ENCODE measurements around the gene ATP2B3.

The ATP2B3 gene

DNA sequence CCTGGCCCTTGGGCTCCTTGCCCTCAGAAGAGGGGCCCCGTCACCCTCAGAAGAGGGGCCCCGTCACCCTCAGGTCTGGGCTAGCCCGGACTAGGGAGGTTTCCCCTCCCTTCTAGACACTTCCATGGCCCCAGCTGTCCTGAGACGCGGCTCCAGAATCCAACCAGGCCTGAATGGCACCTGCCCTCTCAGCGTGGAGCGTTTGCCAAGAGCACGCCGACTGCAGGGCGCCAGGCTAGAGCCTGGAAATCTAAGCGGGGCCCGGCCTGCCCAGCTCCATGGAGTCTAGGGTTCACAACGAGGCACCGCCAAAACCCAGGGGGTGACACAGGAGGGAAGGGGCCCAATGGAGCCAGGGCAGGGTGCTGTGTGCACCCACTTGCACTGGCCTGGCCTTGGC lies 7.8 kb upstream of the ATP2B3 start:
- DNase-seq (ENCODE audit: low read depth) = no peak

DNA sequence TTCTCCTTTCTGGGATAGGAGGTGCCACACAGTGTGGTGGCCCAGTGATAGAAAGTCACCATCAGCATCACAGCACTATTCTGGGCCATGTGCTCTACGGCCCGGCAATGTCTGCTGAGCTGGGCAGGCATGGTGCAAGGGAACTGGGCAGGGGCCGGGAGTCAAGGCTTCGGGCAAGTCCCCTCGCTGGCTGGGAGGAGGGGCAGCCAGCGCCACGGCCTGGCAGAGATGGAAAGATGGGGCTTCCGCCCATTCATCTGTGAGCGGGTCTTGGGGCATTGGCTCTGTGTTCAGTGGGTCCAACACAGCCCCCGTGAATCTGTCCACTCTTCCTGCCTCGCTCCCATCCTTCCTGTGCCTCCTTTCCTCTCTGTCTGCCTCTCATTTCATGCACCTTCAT lies 7.1 kb upstream of the ATP2B3 start:
- no peak for DNase-seq (ENCODE audit: low read depth)

- no peak for DNase-seq (ENCODE audit: low read depth)
Observed at GRCh38 chrX:153511784-153512500, 5.5 kb upstream of the ATP2B3 start.

DNA sequence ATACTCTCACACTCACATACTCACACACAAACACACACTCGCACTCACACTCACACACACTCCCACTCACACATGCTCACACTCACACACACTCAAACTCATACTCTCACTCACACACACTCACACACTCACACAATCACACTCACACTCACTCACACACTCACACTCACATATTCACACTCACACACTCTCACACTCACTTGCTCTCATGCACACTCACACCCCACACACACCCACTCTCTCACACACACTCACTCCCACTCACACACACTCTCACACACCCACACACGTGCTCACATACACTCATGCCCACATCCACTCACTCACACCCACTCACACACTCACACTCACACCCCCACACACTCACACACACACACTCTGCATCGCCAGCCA lies 4.9 kb upstream of the ATP2B3 start:
- no peak for DNase-seq (ENCODE audit: low read depth)

GRCh38 chrX:153513265-153513664 lies 4.2 kb upstream of the ATP2B3 start:
- DNase-seq (ENCODE audit: low read depth) = no peak

GRCh38 chrX:153514259-153514658 lies 3.2 kb upstream of the ATP2B3 start:
- no peak for DNase-seq (ENCODE audit: low read depth)

DNA sequence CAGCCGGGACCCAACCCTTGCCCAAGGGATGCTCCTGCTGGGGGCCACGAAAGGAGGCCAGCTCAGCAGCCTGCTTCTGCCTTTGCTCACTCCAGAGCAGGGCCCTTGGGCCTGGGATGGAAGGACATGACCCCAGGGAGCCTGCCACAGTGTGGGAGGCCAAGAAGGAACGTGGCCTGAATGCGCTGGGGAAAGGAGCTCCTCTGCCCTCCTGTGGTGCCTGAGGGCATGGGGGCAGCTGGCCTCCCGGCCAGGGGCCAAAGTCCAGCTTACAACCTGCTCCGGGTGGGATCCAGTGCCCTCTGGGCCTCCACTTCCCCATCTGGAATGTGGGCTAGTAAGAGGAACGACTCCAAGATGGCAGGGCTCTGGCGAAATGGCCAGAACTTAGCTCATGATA lies 2.0 kb upstream of the ATP2B3 start:
- no peak for DNase-seq (ENCODE audit: low read depth)

DNA sequence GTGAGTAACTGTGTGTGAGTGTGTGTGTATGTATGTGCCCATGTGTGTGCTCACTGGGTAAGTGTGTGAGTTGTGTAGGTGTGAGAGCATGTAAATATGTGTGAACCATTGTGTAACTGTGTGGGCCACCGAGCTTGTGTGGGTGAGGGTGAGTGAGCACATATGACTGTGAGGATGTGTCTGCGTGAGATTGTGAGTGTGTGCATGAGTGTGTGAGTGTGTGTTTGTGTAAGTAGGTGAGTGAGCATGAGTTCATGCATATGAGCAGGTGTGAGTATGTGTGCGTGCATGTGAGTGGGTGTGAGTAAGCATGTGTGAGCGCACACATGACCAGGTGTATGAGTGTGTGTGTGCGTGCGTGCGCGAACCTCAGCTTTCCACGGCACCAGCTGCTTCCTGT lies 1.4 kb upstream of the ATP2B3 start:
- no peak for DNase-seq (ENCODE audit: low read depth)

DNA sequence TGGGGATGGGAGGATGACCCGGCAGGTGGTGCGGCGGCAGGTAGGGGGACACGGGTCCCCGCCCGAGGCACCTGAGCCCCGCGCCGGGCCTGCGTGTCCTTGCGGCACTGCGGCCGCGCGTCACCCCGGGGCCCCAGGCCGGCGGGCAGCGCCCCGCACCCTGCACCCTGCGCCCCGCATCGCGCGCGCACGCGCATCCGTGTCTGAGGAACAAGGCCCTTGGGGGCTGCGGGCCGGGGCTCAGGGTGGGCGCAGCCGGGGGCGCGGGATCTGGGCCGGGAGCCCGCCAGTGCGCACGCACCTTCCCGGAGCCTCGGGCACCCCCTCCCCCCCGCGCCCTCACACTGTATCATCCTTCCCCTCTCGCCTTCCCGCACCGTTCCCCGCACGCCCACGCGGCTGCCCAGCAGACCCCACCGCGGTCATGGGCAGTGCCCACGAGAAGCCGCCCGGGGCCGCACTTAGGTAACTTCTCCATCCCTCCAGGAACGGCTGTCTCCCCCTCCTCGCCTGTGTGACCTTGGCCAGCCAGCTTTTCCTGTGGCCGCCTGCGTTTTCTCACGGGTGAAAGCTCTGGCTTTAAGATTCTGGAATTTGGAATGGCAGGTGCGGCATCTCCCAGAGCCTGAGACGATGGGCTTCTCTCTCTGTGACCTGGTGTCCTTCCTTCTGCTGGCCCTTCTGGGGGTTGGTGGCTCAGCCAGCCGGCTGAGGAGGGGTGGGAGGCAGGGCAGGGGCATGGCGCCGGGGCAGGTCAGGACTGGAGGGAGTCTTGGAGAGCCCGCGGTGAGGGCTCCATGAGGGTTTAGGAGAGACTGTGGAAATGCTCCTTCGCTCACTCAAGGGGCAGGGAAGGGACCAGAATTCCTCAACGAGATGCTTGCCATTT lies 748 bp downstream of the ATP2B3 start:
- DNase-seq (ENCODE audit: low read depth) = no peak

DNA sequence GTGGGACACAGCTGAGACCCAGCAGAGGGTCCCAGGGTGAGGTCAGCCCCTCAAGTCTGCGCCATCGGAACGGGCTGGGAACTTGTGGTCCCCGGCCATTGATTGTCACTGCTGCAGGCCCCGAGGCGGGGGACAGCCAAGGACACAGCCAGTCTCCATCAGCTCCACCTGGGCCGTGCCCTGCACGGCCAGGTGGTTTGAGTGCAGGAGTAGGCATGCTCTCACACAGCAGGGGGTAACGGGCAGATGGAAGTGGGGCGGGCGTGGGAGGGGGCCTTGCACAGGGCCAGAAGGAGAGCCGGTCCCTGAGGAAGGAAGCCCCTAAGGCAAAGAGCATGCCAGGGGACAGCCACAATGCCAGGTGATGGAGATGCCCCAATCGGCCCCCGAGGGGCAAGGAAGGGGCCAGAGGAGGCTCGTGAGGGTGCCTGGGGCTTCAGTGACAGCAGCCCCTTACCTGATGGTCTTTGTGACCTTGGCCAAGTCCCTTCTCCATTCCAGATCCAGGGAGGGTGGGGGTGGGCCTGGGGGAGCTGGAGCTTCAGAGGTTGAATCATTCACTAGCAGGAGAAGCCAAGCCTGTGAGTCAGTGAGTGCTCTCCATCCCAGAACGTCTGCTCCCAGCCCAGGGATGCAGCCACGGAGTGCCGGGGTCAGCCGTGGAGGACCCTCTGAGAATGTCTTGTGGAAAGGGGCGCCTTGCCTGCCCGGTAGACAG lies 2.3 kb downstream of the ATP2B3 start:
- DNase-seq (ENCODE audit: low read depth) = no peak

DNA sequence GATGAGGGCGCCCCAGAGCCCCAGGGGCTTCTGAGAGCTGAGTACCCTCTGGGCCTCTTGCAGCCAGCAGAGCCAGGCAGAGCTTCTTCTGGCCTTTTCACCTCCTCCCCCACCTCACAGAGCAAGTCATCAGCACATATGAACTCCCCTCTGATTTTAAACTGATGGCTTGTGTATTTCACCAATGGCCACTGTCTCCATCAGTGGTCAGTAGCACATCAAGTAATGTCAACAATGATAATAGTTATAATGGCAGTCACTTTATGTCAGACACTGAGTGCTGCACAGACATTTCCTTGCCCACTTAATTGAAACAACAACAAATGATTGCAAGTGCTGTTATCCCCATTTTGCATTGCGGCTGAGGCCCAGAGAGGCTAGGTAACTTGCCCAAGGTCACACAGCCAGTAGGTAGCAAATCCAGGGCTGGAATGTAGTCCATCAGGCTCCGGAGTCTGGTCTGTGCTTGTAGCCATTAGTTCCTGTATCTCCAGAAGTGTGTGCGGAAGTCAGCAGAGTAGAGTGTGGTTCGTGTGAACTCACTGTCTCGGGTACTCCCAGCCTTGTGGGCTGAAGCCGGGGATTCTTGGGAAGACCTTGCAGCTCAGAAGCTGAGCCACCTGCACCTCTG lies 3.0 kb downstream of the ATP2B3 start:
- DNase-seq (ENCODE audit: low read depth) = no peak

- DNase-seq (ENCODE audit: low read depth) = no peak
Observed at GRCh38 chrX:153521034-153521433, 3.6 kb downstream of the ATP2B3 start.

DNA sequence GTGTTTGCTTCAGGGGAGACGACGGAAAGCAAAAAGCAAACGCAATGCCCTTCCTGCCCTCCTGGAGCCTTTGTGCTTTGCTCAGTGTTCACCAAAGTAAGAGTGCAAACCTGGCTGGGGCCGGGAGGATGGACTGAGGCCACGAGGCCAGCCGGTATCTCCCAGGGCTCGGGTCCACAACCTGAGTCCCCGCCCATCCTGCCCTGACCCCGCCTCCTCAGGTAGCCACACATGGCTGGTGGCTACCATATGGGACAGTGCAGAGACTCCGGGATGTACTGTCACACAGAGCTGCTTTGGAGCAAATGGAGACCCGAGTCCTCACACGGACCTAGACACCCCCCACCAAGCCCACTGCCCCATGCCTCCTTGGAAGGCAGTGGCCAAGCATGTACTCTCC lies 4.8 kb downstream of the ATP2B3 start:
- no peak for DNase-seq (ENCODE audit: low read depth)

DNA sequence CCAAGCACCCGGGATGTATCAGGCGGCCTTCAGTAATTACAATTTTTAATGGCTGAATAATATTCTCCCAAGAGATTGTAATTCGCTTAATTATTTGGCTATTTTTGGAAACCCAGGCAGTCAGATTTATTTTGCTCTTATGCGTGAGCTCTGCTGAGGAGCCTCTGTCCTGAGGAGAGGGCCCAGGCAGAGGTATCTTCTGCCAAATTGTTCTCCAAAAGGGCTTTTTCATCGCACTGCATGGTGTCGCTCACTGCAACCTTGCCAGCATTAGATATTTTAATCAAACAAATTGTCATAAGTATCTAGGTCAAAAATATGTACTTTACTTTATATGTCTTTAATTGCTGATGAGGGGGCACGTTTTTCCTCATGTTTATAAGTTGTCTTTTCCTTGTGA lies 5.8 kb downstream of the ATP2B3 start:
- no peak for DNase-seq (ENCODE audit: low read depth)

DNA sequence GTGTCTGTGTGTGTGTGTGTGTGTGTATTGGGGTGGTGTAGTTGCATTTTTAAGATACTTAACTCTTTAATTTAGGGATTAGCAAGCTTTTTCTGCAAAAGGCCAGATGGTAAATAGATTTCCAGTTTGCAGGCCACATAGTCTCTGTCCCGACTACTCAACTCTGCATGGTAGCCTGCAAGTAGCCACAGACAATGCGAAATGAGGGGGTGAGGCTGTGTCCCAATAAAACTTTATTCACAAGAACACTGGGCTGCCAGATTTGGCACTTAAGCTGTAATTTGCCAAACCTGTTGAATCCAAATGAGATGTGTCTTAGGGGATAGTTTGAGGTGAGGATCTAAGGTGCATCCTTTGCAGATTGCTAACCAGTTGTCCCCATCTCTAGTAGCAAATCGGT lies 6.8 kb downstream of the ATP2B3 start:
- no peak for DNase-seq (ENCODE audit: low read depth)

GRCh38 chrX:153525451-153525850 lies 8.0 kb downstream of the ATP2B3 start:
- DNase-seq (ENCODE audit: low read depth) = no peak

GRCh38 chrX:153526042-153526441 lies 8.6 kb downstream of the ATP2B3 start:
- DNase-seq (ENCODE audit: low read depth) = no peak

DNA sequence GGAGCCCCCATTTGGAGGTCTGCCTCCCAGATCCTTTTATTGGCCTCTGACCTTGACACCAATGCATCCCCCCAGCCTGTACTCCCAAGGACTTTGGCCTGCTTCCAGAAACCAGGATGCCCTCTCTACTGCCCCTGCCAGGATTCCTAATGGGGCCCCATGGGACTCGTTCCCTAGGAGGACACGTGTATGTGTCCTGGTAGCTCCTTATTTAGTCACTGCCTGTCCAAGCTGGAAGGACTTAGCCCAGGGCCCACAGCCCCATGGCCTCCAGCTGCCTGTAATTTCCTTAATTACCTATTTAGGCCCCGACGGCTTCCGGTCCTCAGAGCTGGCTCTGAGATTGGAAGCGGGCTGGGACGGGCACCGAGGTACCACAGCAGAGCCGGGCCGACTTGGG lies 9.4 kb downstream of the ATP2B3 start:
- no peak for DNase-seq (ENCODE audit: low read depth)

- DNase-seq (ENCODE audit: low read depth) = no peak
Observed at GRCh38 chrX:153527208-153527607, 9.8 kb downstream of the ATP2B3 start.

GRCh38 chrX:153530411-153531129 lies 13.1 kb downstream of the ATP2B3 start:
- DNase-seq (ENCODE audit: low read depth) = no peak

- DNase-seq (ENCODE audit: low read depth) = no peak
Observed at GRCh38 chrX:153533091-153533490, 15.6 kb downstream of the ATP2B3 start.

DNA sequence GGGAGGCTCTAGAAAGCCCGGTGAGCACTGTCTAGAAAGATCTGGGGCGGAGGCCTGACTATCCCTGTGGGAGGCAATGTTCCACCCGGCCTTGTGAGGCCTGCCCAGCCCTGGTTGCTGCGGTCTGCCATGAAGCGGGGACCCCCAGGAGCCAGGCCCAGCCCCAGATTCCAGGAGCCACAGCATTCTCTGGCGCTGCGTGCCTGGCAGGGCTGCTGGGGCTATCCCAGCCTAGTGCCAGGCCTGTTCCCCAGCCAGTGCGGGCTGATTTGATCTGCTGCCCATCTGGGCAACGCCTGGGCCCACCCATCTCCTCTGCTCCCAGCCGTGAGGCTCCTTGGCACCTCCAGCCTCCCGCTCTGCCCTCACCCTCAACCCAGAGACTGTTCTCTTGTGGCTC lies 19.6 kb downstream of the ATP2B3 start:
- DNase-seq (ENCODE audit: low read depth) = no peak

Measured in T follicular helper cell (primary cell).